HCT116 (cell line): ENCODE data around the gene FGF14. TPM values are rescaled to one million over a fixed set of nuclear protein-coding genes. Genes with fewer than 3 reads are reported as not detected.

ENCODE experiments used
- ATAC-seq: fragments of 200-7000 bp; cut with Tn5 transposase; 2 replicates; pipeline ENCODE4 v1.9.1; 2020; ENCODE audit warnings: mild to moderate bottlenecking, moderate library complexity
- BruUV-seq: library from RNA; stranded (reverse); fragments of 400-500 nt; replicated peaks from 2 replicates; lab custom pipeline; 2021; lab: Mats Ljungman, UMichigan
- CTCF ChIA-PET: fragments of 300-600 bp; sonication (Branson Sonifier 250); formaldehyde crosslinking; loops from one replicate; lab custom pipeline; 2021; ENCODE audit warnings: antibody characterized with exemption; lab: Charles Lee
- POLR2A ChIA-PET: fragments of 300-600, 350-600 bp; sonication (Branson Sonifier 250); formaldehyde crosslinking; loops from one replicate; lab custom pipeline; 2021; ENCODE audit warnings: antibody characterized with exemption; lab: Charles Lee
- RAD21 ChIA-PET, 2 experiments: fragments of 300-600 bp; sonication (Branson Sonifier 250); formaldehyde crosslinking; loops; one replicate each; lab custom pipeline; 2023; ENCODE audit warnings: low total read pairs in 2 of 2; ENCODE audit not compliant: uncharacterized antibody in 2 of 2, unreplicated experiment in 2 of 2, low non-redundant PET in 1 of 2; lab: Charles Lee
- DNase-seq: peaks from one replicate; pipeline ENCODE4 v3.0.0-alpha.2; 2010; ENCODE audit warnings: low read depth, low spot score
- H2AFZ ChIP-seq: fragments of 200-600 bp; shearing (Covaris generic), sonication (generic); 2 replicates; pipeline ENCODE4 v1.6.1; 2017; ENCODE audit warnings: low read depth, mixed run types, mixed read lengths, antibody characterized with exemption, low read length; ENCODE audit not compliant: poor library complexity, severe bottlenecking
- H3K27ac ChIP-seq: 2 replicates; pipeline ENCODE4 v1.5.1; 2012; ENCODE audit warnings: low read depth, low read length
- H3K27me3 ChIP-seq: fragments of 200-600 bp; sonication (generic); 2 replicates; pipeline ENCODE4 v1.6.1; 2016; ENCODE audit warnings: mixed run types, low read length, mixed read lengths; ENCODE audit not compliant: insufficient read depth
- H3K36me3 ChIP-seq, 2 experiments: fragments of 200-500 bp in 1 of 2; fragments of 200-600 bp in 1 of 2; sonication (Bioruptor generic) in 1 of 2; sonication (generic) in 1 of 2; 2 replicates each; pipeline versions ENCODE4 v1.5.1 to v1.6.1; 2014 to 2016; ENCODE audit warnings: low read length in 2 of 2, inconsistent platforms in 1 of 2, mixed read lengths in 1 of 2, mixed run types in 1 of 2; ENCODE audit not compliant: insufficient read depth in 2 of 2, control insufficient read depth in 1 of 2
- H3K4me1 ChIP-seq, 2 experiments: fragments of 200-600 bp in 1 of 2; sonication (generic) in 1 of 2; 2 replicates each; pipeline versions ENCODE4 v1.5.1 to v1.6.1; 2012 to 2017; ENCODE audit warnings: low read length in 2 of 2, inconsistent platforms in 1 of 2, mild to moderate bottlenecking in 1 of 2, mixed read lengths in 1 of 2, mixed run types in 1 of 2, moderate library complexity in 1 of 2; ENCODE audit not compliant: insufficient read depth in 2 of 2, control insufficient read depth in 1 of 2
- H3K4me2 ChIP-seq: fragments of 200-600 bp; sonication (generic); 2 replicates; pipeline ENCODE4 v1.6.1; 2017; ENCODE audit warnings: mixed run types, low read length, mixed read lengths
- H3K4me3 ChIP-seq, 2 experiments: fragments of 200-600 bp in 1 of 2; sonication (generic) in 1 of 2; replicated peaks in 1 of 2; 2 replicates each; pipeline ENCODE4 v1.5.1; 2011 to 2016; ENCODE audit warnings: low read length in 2 of 2, control low read depth in 1 of 2, low read depth in 1 of 2, mild to moderate bottlenecking in 1 of 2, mixed read lengths in 1 of 2, mixed run types in 1 of 2
- H3K79me2 ChIP-seq: fragments of 200-600 bp; sonication (generic); 2 replicates; pipeline ENCODE4 v1.6.1; 2017; ENCODE audit warnings: mild to moderate bottlenecking, mixed run types, low read length, moderate library complexity, mixed read lengths; ENCODE audit not compliant: insufficient read depth
- H3K9ac ChIP-seq: fragments of 200-600 bp; sonication (generic); 2 replicates; pipeline ENCODE4 v1.6.1; 2016; ENCODE audit warnings: low read length, mixed read lengths
- H3K9me2 ChIP-seq: fragments of 200-600 bp; sonication (generic), shearing (Covaris generic); 2 replicates; pipeline ENCODE4 v1.6.1; 2017; ENCODE audit warnings: mixed run types, mild to moderate bottlenecking, moderate library complexity; ENCODE audit not compliant: insufficient read depth
- H3K9me3 ChIP-seq, 2 experiments: fragments of 200-500 bp in 1 of 2; fragments of 200-600 bp in 1 of 2; sonication (Bioruptor generic) in 1 of 2; sonication (generic) in 1 of 2; 2 replicates each; pipeline ENCODE4 v1.6.1; 2014 to 2017; ENCODE audit warnings: low read length in 2 of 2, mixed read lengths in 2 of 2, inconsistent platforms in 1 of 2, low read depth in 1 of 2, mild to moderate bottlenecking in 1 of 2, mixed run types in 1 of 2, moderate library complexity in 1 of 2; ENCODE audit not compliant: control insufficient read depth in 1 of 2, insufficient read depth in 1 of 2
- H4K20me1 ChIP-seq: fragments of 200-600 bp; sonication (generic), shearing (Covaris generic); 2 replicates; pipeline ENCODE4 v1.6.1; 2017; ENCODE audit warnings: mixed run types, mild to moderate bottlenecking, moderate library complexity; ENCODE audit not compliant: insufficient read depth
- EZH2 ChIP-seq: fragments of 200-600 bp; sonication (generic); IDR thresholded peaks from 2 replicates; pipeline ENCODE4 v1.6.1; 2017; ENCODE audit warnings: antibody characterized with exemption, mixed run types
- EZH2phosphoT487 ChIP-seq: fragments of 200-600 bp; IDR thresholded peaks from 2 replicates; pipeline ENCODE4 v1.6.1; 2018; ENCODE audit warnings: antibody characterized with exemption, borderline replicate concordance
- SP1 ChIP-seq: IDR thresholded peaks from 2 replicates; pipeline ENCODE4 v1.6.1; 2012; ENCODE audit warnings: low read depth
- SRF ChIP-seq: IDR thresholded peaks from 2 replicates; pipeline ENCODE4 v1.6.1; 2012; ENCODE audit warnings: low read depth
- TCF7L2 ChIP-seq: IDR thresholded peaks from 2 replicates; pipeline ENCODE4 v1.7.0; 2011; ENCODE audit warnings: borderline replicate concordance, inconsistent platforms; ENCODE audit not compliant: insufficient read depth, insufficient read length; ENCODE audit errors: extremely low read depth
- intact Hi-C: fragments of 100-400 bp; cut with micrococcal nuclease; formaldehyde crosslinking; loops from 2 replicates; pipeline ENCODE4 v1.10.0; 2022
- total RNA-seq: library from RNA; stranded (reverse); gene quantifications from one replicate; pipeline ENCODE4 v1.2.1, GENCODE V29; 2021; ENCODE audit not compliant: unreplicated experiment
- TF ChIP-seq, protein P1 (sequence below): IDR thresholded peaks from 2 replicates; pipeline ENCODE4 v1.6.1; 2012; ENCODE audit warnings: low read depth
- TF ChIP-seq, protein P2 (sequence below): IDR thresholded peaks from 2 replicates; pipeline ENCODE4 v1.6.1; 2012
- TF ChIP-seq, protein P3 (sequence below): IDR thresholded peaks from 2 replicates; pipeline ENCODE4 v1.6.1; 2011; ENCODE audit warnings: mild to moderate bottlenecking, low read length, moderate library complexity; ENCODE audit not compliant: insufficient replicate concordance; ENCODE audit errors: extremely low read depth

The FGF14 gene
- total RNA-seq, 1 experiment from 2014 or later: not detected

DNA sequence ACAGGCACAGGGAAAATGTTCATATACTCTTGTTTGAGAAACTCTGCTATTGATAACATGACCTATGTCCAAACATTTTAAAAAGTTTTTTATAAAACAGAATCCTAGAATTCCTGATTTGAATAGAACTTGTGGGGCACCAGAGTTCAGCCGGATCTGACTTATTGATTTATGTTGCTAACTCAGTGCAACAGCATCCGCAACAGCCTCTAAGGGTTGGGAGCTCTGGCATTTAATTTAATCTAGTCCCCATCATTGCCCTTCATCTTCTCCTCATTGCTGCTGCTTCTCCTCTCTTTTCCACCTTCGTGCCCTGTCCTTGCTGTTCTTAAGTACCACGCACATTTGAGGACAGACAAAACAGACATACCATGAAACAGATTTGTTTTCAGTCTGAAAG is 214.5 kb downstream of the FGF14 start (continued):
- TF ChIP-seq, protein P1, sequence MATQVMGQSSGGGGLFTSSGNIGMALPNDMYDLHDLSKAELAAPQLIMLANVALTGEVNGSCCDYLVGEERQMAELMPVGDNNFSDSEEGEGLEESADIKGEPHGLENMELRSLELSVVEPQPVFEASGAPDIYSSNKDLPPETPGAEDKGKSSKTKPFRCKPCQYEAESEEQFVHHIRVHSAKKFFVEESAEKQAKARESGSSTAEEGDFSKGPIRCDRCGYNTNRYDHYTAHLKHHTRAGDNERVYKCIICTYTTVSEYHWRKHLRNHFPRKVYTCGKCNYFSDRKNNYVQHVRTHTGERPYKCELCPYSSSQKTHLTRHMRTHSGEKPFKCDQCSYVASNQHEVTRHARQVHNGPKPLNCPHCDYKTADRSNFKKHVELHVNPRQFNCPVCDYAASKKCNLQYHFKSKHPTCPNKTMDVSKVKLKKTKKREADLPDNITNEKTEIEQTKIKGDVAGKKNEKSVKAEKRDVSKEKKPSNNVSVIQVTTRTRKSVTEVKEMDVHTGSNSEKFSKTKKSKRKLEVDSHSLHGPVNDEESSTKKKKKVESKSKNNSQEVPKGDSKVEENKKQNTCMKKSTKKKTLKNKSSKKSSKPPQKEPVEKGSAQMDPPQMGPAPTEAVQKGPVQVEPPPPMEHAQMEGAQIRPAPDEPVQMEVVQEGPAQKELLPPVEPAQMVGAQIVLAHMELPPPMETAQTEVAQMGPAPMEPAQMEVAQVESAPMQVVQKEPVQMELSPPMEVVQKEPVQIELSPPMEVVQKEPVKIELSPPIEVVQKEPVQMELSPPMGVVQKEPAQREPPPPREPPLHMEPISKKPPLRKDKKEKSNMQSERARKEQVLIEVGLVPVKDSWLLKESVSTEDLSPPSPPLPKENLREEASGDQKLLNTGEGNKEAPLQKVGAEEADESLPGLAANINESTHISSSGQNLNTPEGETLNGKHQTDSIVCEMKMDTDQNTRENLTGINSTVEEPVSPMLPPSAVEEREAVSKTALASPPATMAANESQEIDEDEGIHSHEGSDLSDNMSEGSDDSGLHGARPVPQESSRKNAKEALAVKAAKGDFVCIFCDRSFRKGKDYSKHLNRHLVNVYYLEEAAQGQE: no peak
- TF ChIP-seq, protein P2, sequence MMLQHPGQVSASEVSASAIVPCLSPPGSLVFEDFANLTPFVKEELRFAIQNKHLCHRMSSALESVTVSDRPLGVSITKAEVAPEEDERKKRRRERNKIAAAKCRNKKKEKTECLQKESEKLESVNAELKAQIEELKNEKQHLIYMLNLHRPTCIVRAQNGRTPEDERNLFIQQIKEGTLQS: no peak

DNA sequence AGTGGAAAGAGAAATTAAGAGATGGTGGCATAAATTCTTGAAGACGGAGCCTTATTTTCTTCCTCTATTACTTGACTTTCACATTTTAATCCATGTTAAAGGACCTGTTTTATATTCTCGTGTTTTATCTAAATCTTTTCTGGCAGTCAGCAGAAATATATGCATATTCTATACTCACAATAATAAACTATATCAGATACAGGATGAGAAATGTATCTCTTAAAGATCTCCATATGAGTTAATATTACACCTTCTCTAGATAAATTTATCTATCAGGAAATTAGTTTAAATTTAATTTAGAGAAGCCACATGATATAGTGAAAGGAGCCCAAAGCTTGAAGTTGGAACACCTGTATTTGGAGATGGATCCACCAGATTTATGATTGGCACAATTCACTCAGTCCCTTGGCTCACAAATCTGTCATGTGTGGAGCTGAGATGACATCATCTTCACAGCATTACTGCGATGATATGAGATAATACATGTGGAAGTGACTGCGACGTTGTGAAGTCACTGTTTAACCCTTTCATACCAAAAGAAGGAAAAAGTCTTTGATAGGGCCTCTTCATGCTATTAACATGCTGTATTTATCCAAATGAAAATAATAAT is 216.4 kb downstream of the FGF14 start:
- TF ChIP-seq EZH2phosphoT487: no peak
- TF ChIP-seq, protein P1: no peak
- TF ChIP-seq EZH2: no peak
- no peak for TF ChIP-seq SP1
- no peak for TF ChIP-seq SRF
- TF ChIP-seq, protein P3, sequence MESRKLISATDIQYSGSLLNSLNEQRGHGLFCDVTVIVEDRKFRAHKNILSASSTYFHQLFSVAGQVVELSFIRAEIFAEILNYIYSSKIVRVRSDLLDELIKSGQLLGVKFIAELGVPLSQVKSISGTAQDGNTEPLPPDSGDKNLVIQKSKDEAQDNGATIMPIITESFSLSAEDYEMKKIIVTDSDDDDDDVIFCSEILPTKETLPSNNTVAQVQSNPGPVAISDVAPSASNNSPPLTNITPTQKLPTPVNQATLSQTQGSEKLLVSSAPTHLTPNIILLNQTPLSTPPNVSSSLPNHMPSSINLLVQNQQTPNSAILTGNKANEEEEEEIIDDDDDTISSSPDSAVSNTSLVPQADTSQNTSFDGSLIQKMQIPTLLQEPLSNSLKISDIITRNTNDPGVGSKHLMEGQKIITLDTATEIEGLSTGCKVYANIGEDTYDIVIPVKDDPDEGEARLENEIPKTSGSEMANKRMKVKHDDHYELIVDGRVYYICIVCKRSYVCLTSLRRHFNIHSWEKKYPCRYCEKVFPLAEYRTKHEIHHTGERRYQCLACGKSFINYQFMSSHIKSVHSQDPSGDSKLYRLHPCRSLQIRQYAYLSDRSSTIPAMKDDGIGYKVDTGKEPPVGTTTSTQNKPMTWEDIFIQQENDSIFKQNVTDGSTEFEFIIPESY: no peak
- TF ChIP-seq TCF7L2: no peak
- Histone ChIP-seq H3K4me2 (no peak overlapping the region), H3K79me2 (no peaks in the 10 kb centered on the region), H3K27me3 (no peaks in the 10 kb centered on the region), H3K4me3 (no peak overlapping the region), H3K9me3 (peaks cover 0 to 6% of the 10 kb centered on the region in 2 experiments; a peak in 1 of 4 replicates), H3K4me1 (no peaks in the 10 kb centered on the region), H3K27ac (no peak overlapping the region), H3K36me3 (no peaks in the 10 kb centered on the region), H3K9me2 (no peaks in the 10 kb centered on the region), H3K9ac (no peak overlapping the region), H4K20me1 (no peaks in the 10 kb centered on the region), H2AFZ (no peak overlapping the region)
- intact Hi-C loops: no loop called here
- ATAC-seq: no peak
- RAD21 ChIA-PET: no interaction called here
- CTCF ChIA-PET: no interaction called here
- no peak for DNase-seq
- BruUV-seq: no TSS peak
- POLR2A ChIA-PET: no interaction called here
